SK-N-SH treated with all-trans-retinoic acid at 6 μM for 48 hours (cell line): ENCODE results near the gene GART.

Experiments used
- ATAC-seq: fragments of 200-7000 bp; cut with Tn5 transposase; 3 replicates; pipeline ENCODE4 v1.9.1; 2020; ENCODE audit warnings: mild to moderate bottlenecking, moderate library complexity
- ARNTL ChIP-seq: fragments of 450-650 bp; formaldehyde crosslinking; IDR thresholded peaks from 2 replicates; pipeline ENCODE4 v1.5.0; 2020; ENCODE audit warnings: low read depth, mild to moderate bottlenecking, moderate library complexity, borderline replicate concordance
- BACH2 ChIP-seq: fragments of 250-450 bp; sonication (Bioruptor Pico); IDR thresholded peaks from 2 replicates; pipeline ENCODE4 v1.9.0; 2021; ENCODE audit warnings: mild to moderate bottlenecking, borderline replicate concordance
- CSDC2 ChIP-seq: fragments of 250-450 bp; sonication (Bioruptor Pico); IDR thresholded peaks from 2 replicates; pipeline ENCODE4 v1.5.0; 2020; ENCODE audit warnings: mild to moderate bottlenecking, moderate library complexity
- ESRRG ChIP-seq: fragments of 250-450 bp; sonication (Bioruptor Pico); IDR thresholded peaks from 2 replicates; pipeline ENCODE4 v1.6.1; 2021; ENCODE audit warnings: mild to moderate bottlenecking
- GLIS3 ChIP-seq: fragments of 250-450 bp; sonication (Bioruptor Pico); IDR thresholded peaks from 2 replicates; pipeline ENCODE4 v1.5.0; 2020; ENCODE audit warnings: mild to moderate bottlenecking, moderate library complexity
- ISL1 ChIP-seq: fragments of 250-450 bp; sonication (Bioruptor Pico); IDR thresholded peaks from 2 replicates; pipeline ENCODE4 v2.1.2; 2022; ENCODE audit warnings: mild to moderate bottlenecking, moderate library complexity
- OSR1 ChIP-seq: fragments of 250-450 bp; sonication (Bioruptor Pico); IDR thresholded peaks from 2 replicates; pipeline ENCODE4 v1.8.0; 2022; ENCODE audit warnings: moderate library complexity, mild to moderate bottlenecking, inconsistent platforms
- PATZ1 ChIP-seq: fragments of 250-450 bp; sonication (Bioruptor Pico); IDR thresholded peaks from 2 replicates; pipeline ENCODE4 v1.8.0; 2020; ENCODE audit warnings: mild to moderate bottlenecking, moderate library complexity, borderline replicate concordance
- POU6F1 ChIP-seq: fragments of 250-450 bp; sonication (Bioruptor Pico); IDR thresholded peaks from 2 replicates; pipeline ENCODE4 v1.8.0; 2021; ENCODE audit warnings: low read depth, mild to moderate bottlenecking, moderate library complexity, borderline replicate concordance
- PPARA ChIP-seq: fragments of 250-450 bp; sonication (Bioruptor Pico); IDR thresholded peaks from 2 replicates; pipeline ENCODE4 v1.5.0; 2020; ENCODE audit warnings: mild to moderate bottlenecking, borderline replicate concordance
- RARB ChIP-seq: fragments of 250-450 bp; sonication (Bioruptor Pico); IDR thresholded peaks from 2 replicates; pipeline ENCODE4 v1.8.0; 2021; ENCODE audit warnings: mild to moderate bottlenecking, moderate library complexity
- SNAI2 ChIP-seq: fragments of 250-450 bp; sonication (Bioruptor Pico); IDR thresholded peaks from 2 replicates; pipeline ENCODE4 v1.5.0; 2020; ENCODE audit warnings: mild to moderate bottlenecking, moderate library complexity
- TOX ChIP-seq: fragments of 250-450 bp; sonication (Bioruptor Pico); IDR thresholded peaks from 2 replicates; pipeline ENCODE4 v1.8.0; 2021; ENCODE audit warnings: mild to moderate bottlenecking, moderate library complexity, borderline replicate concordance
- ZC3H10 ChIP-seq: fragments of 250-450 bp; sonication (Bioruptor Pico); IDR thresholded peaks from 2 replicates; pipeline ENCODE4 v1.5.1; 2021; ENCODE audit warnings: mild to moderate bottlenecking, moderate library complexity
- ZFP3 ChIP-seq: fragments of 250-450 bp; sonication (Bioruptor Pico); IDR thresholded peaks from 2 replicates; pipeline ENCODE4 v1.5.0; 2020; ENCODE audit warnings: mild to moderate bottlenecking, moderate library complexity
- ZNF565 ChIP-seq: fragments of 450-650 bp; formaldehyde crosslinking; conservative IDR thresholded peaks from 2 replicates; pipeline ENCODE4 v1.5.0; 2020; ENCODE audit warnings: low read depth, mild to moderate bottlenecking, moderate library complexity
- ZNF8 ChIP-seq: fragments of 450-650 bp; formaldehyde crosslinking; IDR thresholded peaks from 2 replicates; pipeline ENCODE4 v1.5.0; 2020; ENCODE audit warnings: mild to moderate bottlenecking, moderate library complexity
- TF ChIP-seq, protein P1 (sequence below): fragments of 250-450 bp; sonication (Bioruptor Pico); IDR thresholded peaks from 2 replicates; pipeline ENCODE4 v1.5.0; 2020; ENCODE audit warnings: mild to moderate bottlenecking, moderate library complexity
- TF ChIP-seq, protein P2 (sequence below): fragments of 250-450 bp; sonication (Bioruptor Pico); IDR thresholded peaks from 2 replicates; pipeline ENCODE4 v1.5.1; 2020; ENCODE audit warnings: low read depth, mild to moderate bottlenecking, moderate library complexity

GART gene

DNA sequence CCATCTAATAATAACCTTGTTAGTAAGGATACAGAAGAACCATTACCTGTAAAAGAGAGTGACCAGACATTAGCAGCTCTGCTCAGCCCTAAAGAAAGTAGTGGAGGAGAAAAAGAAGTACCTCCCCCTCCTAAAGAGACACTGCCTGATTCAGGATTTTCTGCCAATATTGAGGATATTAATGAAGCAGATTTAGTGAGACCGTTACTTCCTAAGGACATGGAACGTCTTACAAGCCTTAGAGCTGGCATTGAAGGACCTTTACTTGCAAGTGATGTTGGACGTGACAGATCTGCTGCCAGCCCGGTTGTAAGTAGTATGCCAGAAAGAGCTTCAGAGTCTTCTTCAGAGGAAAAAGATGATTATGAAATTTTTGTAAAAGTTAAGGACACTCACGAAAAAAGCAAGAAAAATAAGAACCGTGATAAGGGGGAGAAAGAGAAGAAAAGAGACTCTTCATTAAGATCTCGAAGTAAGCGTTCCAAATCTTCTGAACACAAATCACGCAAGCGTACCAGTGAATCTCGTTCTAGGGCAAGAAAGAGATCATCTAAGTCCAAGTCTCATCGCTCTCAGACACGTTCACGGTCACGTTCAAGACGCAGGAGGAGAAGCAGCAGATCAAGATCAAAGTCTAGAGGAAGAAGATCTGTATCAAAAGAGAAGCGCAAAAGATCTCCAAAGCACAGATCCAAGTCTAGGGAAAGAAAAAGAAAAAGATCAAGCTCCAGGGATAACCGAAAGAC lies 12.5 kb upstream of the GART start:
- no peak for TF ChIP-seq ISL1
- no peak for TF ChIP-seq GLIS3 (CRISPR knock-in tag)
- no peak for TF ChIP-seq ZFP3 (CRISPR knock-in tag)
- no peak for TF ChIP-seq PPARA
- TF ChIP-seq CSDC2 (CRISPR knock-in tag): no peak
- no peak for TF ChIP-seq POU6F1
- TF ChIP-seq, protein P1, sequence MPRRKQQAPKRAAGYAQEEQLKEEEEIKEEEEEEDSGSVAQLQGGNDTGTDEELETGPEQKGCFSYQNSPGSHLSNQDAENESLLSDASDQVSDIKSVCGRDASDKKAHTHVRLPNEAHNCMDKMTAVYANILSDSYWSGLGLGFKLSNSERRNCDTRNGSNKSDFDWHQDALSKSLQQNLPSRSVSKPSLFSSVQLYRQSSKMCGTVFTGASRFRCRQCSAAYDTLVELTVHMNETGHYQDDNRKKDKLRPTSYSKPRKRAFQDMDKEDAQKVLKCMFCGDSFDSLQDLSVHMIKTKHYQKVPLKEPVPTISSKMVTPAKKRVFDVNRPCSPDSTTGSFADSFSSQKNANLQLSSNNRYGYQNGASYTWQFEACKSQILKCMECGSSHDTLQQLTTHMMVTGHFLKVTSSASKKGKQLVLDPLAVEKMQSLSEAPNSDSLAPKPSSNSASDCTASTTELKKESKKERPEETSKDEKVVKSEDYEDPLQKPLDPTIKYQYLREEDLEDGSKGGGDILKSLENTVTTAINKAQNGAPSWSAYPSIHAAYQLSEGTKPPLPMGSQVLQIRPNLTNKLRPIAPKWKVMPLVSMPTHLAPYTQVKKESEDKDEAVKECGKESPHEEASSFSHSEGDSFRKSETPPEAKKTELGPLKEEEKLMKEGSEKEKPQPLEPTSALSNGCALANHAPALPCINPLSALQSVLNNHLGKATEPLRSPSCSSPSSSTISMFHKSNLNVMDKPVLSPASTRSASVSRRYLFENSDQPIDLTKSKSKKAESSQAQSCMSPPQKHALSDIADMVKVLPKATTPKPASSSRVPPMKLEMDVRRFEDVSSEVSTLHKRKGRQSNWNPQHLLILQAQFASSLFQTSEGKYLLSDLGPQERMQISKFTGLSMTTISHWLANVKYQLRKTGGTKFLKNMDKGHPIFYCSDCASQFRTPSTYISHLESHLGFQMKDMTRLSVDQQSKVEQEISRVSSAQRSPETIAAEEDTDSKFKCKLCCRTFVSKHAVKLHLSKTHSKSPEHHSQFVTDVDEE: no peak
- TF ChIP-seq, protein P2, sequence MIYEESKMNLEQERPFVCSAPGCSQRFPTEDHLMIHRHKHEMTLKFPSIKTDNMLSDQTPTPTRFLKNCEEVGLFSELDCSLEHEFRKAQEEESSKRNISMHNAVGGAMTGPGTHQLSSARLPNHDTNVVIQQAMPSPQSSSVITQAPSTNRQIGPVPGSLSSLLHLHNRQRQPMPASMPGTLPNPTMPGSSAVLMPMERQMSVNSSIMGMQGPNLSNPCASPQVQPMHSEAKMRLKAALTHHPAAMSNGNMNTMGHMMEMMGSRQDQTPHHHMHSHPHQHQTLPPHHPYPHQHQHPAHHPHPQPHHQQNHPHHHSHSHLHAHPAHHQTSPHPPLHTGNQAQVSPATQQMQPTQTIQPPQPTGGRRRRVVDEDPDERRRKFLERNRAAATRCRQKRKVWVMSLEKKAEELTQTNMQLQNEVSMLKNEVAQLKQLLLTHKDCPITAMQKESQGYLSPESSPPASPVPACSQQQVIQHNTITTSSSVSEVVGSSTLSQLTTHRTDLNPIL (CRISPR knock-in tag): no peak
- TF ChIP-seq BACH2: no peak
- TF ChIP-seq OSR1 (CRISPR knock-in tag): no peak
- no peak for TF ChIP-seq ESRRG (CRISPR knock-in tag)
- TF ChIP-seq ZNF565 (CRISPR knock-in tag): no peak
- TF ChIP-seq, all 23 proteins: peak for 0
- no peak for ATAC-seq

GRCh38 chr21:33552999-33553598 lies 11.2 kb upstream of the GART start:
- ATAC-seq: no peak
- no peak for TF ChIP-seq TOX (CRISPR knock-in tag)
- TF ChIP-seq ISL1: no peak
- TF ChIP-seq ZNF565 (CRISPR knock-in tag): no peak
- TF ChIP-seq, protein P1: no peak
- TF ChIP-seq ZFP3 (CRISPR knock-in tag): no peak
- no peak for TF ChIP-seq CSDC2 (CRISPR knock-in tag)
- no peak for TF ChIP-seq BACH2

- no peak; the same call in 2 of the 3 replicates for ATAC-seq
- TF ChIP-seq PATZ1 (CRISPR knock-in tag) (no peak), SNAI2 (CRISPR knock-in tag) (no peak), GLIS3 (CRISPR knock-in tag) (no peak), OSR1 (CRISPR knock-in tag) (no peak), CSDC2 (CRISPR knock-in tag) (no peak), POU6F1 (no peak), ESRRG (CRISPR knock-in tag) (no peak), ARNTL (no peak), ZNF8 (CRISPR knock-in tag) (no peak), PPARA (no peak), TOX (CRISPR knock-in tag) (no peak), ISL1 (no peak), RARB (CRISPR knock-in tag) (no peak), BACH2 (no peak), ZC3H10 (CRISPR knock-in tag) (no peak), ZFP3 (CRISPR knock-in tag) (no peak)
- TF ChIP-seq, protein P2 (CRISPR knock-in tag): no peak
Measured at GRCh38 chr21:33552093-33552998, 10.4 kb upstream of the GART start.
